HFFc6 (cell line): ENCODE data around the gene CLCN4. TPM values are rescaled to one million over a fixed set of nuclear protein-coding genes. Genes with fewer than 3 reads are reported as not detected.

Source experiments
- DNase-seq: peaks from one replicate; pipeline ENCODE4 v3.0.0-alpha.2; 2018
- H3K27ac Mint-ChIP-seq: 2 replicates; pipeline ENCODE4 v1.8.0; 2020; ENCODE audit warnings: mild to moderate bottlenecking, mixed read lengths
- H3K27me3 Mint-ChIP-seq: 2 replicates; pipeline ENCODE4 v1.8.0; 2021; ENCODE audit warnings: mild to moderate bottlenecking, moderate library complexity, mixed read lengths; ENCODE audit not compliant: insufficient read depth
- H3K36me3 Mint-ChIP-seq: 2 replicates; pipeline ENCODE4 v1.8.0; 2021; ENCODE audit warnings: low read depth, mixed read lengths
- H3K4me1 Mint-ChIP-seq: 2 replicates; pipeline ENCODE4 v1.8.0; 2020; ENCODE audit warnings: low read depth, mixed read lengths
- H3K4me3 Mint-ChIP-seq: 2 replicates; pipeline ENCODE4 v1.8.0; 2020; ENCODE audit warnings: mild to moderate bottlenecking, moderate library complexity, mixed read lengths
- H3K9me3 Mint-ChIP-seq: 2 replicates; pipeline ENCODE4 v1.8.0; 2020; ENCODE audit warnings: mild to moderate bottlenecking, mixed read lengths
- CTCF ChIP-seq: fragments of 200-600 bp; sonication (generic); IDR thresholded peaks from 2 replicates; pipeline ENCODE4 v1.5.0; 2021; ENCODE audit warnings: antibody characterized with exemption, mild to moderate bottlenecking
- total RNA-seq, 6 experiments: library from RNA; stranded (reverse); fragmentation: NEBNext Ultra II Directional; extraction: Animal tissue kit (Norgen Biotek cat#: 25700); gene quantifications; 2 replicates in 1 of 6; 3 replicates in 5 of 6; pipeline ENCODE4 v1.2.3, GENCODE V29; 2021

The CLCN4 gene
- total RNA-seq, 6 experiments from 2014 or later: 0.14 to 0.17 TPM; not detected in 4

DNA sequence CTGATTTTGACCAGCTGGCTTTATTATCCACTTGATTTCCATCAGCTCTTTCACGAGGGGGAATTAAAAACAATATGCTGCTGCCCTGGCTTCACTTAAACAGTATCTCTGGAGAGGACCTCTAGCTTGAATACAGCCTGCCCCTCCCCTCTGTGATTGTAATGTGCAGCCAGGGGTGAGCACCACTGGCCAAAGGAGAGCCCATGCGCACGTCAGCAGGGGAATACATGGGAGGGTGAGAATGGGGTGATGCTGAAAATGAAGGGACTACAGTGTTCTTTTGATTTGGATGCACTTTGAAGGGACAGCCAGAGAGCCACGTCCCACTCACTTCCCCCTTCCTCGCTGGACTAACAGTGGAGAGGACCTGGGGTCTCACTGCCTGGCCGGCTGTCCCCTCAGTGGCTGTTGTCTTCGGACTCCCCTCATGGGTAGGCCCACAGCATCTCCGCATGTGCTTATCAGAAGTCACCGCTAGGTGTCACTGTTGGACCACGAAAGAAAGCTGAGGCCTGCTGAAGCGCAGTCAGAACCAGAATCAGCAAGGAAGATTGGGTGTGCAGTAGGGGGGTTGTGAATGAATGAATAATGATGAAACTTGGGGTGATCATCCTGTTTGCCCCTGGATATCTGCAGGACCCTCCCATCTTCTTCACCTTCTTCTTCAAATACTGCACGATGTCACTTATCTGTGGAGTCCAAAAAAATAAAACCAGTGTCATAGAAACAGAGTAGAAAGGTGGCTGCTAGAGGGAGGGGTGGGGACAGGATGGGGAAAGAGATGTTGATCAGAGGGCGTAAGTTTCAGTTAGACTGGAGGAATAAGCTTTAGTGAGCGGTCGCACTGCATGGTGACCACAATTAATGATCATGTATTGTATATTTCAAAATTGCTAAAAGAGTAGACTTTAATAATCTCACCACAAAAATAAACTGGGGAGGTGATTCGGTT, 32.8 kb downstream of the CLCN4 start:
- Mint-ChIP-seq H3K9me3 (no peaks in the 10 kb centered on the region), H3K4me3 (no peak overlapping the region), H3K27me3 (peaks cover 3% of the 10 kb centered on the region), H3K4me1 (peaks cover 12% of the 10 kb centered on the region), H3K27ac (peak overlapping the region; percentile 73), H3K36me3 (no peaks in the 10 kb centered on the region)
- DNase-seq: peak; percentile 31
- TF ChIP-seq CTCF: peak; percentile 84

- peak; percentile 68 for TF ChIP-seq CTCF
- Mint-ChIP-seq H3K36me3 (no peaks in the 10 kb centered on the region), H3K9me3 (no peaks in the 10 kb centered on the region), H3K4me1 (peaks cover 12% of the 10 kb centered on the region), H3K4me3 (no peak overlapping the region), H3K27ac (peak overlapping the region; percentile 73; the same call in 1 of the 2 replicates), H3K27me3 (peaks cover 3% of the 10 kb centered on the region)
- DNase-seq: peak; percentile 55
These were observed 33.6 kb downstream of the CLCN4 start for GRCh38 chrX:10190367-10190766.

- Mint-ChIP-seq H3K27ac (no peak overlapping the region), H3K4me1 (peaks cover 12% of the 10 kb centered on the region), H3K4me3 (no peak overlapping the region), H3K27me3 (no peaks in the 10 kb centered on the region), H3K9me3 (no peaks in the 10 kb centered on the region), H3K36me3 (no peaks in the 10 kb centered on the region)
- DNase-seq: no peak
- TF ChIP-seq CTCF: no peak
These were observed 36.8 kb downstream of the CLCN4 start for GRCh38 chrX:10193587-10193986.

GRCh38 chrX:10195425-10195824, 38.6 kb downstream of the CLCN4 start:
- no peak for DNase-seq
- Mint-ChIP-seq H3K4me1 (peaks cover 9% of the 10 kb centered on the region), H3K4me3 (no peak overlapping the region), H3K36me3 (no peaks in the 10 kb centered on the region), H3K9me3 (no peaks in the 10 kb centered on the region), H3K27me3 (no peaks in the 10 kb centered on the region), H3K27ac (no peak overlapping the region)
- no peak for TF ChIP-seq CTCF

- Mint-ChIP-seq H3K4me3 (no peak overlapping the region), H3K27me3 (no peaks in the 10 kb centered on the region), H3K27ac (no peak overlapping the region), H3K36me3 (no peaks in the 10 kb centered on the region), H3K4me1 (peaks cover 7% of the 10 kb centered on the region), H3K9me3 (no peaks in the 10 kb centered on the region)
- no peak for DNase-seq
- TF ChIP-seq CTCF: no peak
These were observed 39.2 kb downstream of the CLCN4 start for GRCh38 chrX:10195947-10196346.
